ENCODE measurements around the gene SPECC1. TPM values are rescaled to one million over a fixed set of nuclear protein-coding genes. Genes with fewer than 3 reads are reported as not detected.

Gene SPECC1
- total and polyA plus RNA-seq, 10 of the 15 experiments (the other 5 are each of a cell fraction or from before 2014, with no cell fraction given): 6.4 to 40.6 (median 23.9) TPM

DNA sequence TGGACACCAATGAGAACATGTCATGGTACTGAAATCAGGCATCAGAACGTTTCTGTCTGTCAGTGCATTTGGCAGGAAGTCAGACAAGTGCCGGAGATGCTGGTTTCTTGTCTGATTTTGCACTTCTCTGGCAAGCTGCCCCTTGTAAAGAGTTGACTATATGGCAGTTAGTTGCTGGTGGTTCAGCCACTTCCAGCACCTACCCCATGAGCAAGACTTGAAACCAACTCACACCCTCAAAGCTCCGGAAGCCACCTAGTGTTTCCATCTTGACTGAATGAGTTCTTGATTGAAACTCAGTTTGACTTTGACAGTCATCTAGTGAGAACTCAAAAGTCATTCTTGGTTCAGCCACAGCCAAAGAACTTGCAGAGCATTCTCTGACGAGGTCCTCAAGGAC lies 225.1 kb downstream of the SPECC1 start (continued):
- TF ChIP-seq, protein P1, sequence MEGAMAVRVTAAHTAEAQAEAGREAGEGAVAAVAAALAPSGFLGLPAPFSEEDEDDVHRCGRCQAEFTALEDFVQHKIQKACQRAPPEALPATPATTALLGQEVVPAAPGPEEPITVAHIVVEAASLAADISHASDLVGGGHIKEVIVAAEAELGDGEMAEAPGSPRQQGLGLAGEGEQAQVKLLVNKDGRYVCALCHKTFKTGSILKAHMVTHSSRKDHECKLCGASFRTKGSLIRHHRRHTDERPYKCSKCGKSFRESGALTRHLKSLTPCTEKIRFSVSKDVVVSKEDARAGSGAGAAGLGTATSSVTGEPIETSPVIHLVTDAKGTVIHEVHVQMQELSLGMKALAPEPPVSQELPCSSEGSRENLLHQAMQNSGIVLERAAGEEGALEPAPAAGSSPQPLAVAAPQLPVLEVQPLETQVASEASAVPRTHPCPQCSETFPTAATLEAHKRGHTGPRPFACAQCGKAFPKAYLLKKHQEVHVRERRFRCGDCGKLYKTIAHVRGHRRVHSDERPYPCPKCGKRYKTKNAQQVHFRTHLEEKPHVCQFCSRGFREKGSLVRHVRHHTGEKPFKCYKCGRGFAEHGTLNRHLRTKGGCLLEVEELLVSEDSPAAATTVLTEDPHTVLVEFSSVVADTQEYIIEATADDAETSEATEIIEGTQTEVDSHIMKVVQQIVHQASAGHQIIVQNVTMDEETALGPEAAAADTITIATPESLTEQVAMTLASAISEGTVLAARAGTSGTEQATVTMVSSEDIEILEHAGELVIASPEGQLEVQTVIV (IDR thresholded peaks at IDR 0.05; ENCODE audit: borderline replicate concordance, partially characterized antibody): no peak
- TF ChIP-seq EZH2 (IDR thresholded peaks at IDR 0.05; ENCODE audit: borderline replicate concordance, control insufficient read depth, low read depth, low read length) (no peak), KDM1A (IDR thresholded peaks at IDR 0.05; ENCODE audit: borderline replicate concordance) (no peak), ZNF274 (IDR thresholded peaks at IDR 0.05; ENCODE audit: insufficient read depth, insufficient read length) (no peak), RB1 (IDR thresholded peaks at IDR 0.05; ENCODE audit: borderline replicate concordance) (no peak), ETV6 (conservative IDR thresholded peaks at IDR 0.05 in 1 of 2, IDR thresholded peaks at IDR 0.05 in 1 of 2; ENCODE audit: borderline replicate concordance in 1 of 2, low read depth in 1 of 2) (peak in 1 of 2 experiments; percentile 46; a peak in 1 of 4 replicates), DPF2 (IDR thresholded peaks at IDR 0.05) (no peak), ZNF217 (IDR thresholded peaks at IDR 0.05) (no peak)
- TF ChIP-seq, protein P2, sequence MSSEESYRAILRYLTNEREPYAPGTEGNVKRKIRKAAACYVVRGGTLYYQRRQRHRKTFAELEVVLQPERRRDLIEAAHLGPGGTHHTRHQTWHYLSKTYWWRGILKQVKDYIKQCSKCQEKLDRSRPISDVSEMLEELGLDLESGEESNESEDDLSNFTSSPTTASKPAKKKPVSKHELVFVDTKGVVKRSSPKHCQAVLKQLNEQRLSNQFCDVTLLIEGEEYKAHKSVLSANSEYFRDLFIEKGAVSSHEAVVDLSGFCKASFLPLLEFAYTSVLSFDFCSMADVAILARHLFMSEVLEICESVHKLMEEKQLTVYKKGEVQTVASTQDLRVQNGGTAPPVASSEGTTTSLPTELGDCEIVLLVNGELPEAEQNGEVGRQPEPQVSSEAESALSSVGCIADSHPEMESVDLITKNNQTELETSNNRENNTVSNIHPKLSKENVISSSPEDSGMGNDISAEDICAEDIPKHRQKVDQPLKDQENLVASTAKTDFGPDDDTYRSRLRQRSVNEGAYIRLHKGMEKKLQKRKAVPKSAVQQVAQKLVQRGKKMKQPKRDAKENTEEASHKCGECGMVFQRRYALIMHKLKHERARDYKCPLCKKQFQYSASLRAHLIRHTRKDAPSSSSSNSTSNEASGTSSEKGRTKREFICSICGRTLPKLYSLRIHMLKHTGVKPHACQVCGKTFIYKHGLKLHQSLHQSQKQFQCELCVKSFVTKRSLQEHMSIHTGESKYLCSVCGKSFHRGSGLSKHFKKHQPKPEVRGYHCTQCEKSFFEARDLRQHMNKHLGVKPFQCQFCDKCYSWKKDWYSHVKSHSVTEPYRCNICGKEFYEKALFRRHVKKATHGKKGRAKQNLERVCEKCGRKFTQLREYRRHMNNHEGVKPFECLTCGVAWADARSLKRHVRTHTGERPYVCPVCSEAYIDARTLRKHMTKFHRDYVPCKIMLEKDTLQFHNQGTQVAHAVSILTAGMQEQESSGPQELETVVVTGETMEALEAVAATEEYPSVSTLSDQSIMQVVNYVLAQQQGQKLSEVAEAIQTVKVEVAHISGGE (CRISPR knock-in tag; IDR thresholded peaks at IDR 0.05): no peak
